ENCODE data around the gene IFITM5.

DNA sequence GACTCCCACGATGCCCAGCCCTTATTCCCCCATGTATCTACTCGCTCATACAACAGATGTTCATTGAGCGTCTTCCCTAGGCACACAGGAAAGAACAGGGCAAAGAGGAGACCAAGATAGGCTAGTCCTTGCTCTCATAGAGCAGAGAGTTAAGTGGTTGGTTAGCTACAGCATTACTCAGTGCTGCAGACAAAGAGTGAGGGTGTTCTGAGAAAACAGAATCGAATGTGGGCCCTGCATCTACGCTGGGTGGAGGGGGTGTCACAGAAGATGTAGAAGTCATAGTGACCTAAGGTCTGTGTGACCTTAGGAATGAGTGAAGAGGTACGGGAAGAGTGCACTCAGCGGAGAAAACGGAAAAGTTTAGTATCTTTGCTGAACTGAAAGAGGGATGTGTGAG lies 50.3 kb downstream of the IFITM5 start:
- no peak for TF ChIP-seq EZH2phosphoT487 (IDR thresholded peaks at IDR 0.05; ENCODE audit: borderline replicate concordance, low read length)
- TF ChIP-seq, protein P1, sequence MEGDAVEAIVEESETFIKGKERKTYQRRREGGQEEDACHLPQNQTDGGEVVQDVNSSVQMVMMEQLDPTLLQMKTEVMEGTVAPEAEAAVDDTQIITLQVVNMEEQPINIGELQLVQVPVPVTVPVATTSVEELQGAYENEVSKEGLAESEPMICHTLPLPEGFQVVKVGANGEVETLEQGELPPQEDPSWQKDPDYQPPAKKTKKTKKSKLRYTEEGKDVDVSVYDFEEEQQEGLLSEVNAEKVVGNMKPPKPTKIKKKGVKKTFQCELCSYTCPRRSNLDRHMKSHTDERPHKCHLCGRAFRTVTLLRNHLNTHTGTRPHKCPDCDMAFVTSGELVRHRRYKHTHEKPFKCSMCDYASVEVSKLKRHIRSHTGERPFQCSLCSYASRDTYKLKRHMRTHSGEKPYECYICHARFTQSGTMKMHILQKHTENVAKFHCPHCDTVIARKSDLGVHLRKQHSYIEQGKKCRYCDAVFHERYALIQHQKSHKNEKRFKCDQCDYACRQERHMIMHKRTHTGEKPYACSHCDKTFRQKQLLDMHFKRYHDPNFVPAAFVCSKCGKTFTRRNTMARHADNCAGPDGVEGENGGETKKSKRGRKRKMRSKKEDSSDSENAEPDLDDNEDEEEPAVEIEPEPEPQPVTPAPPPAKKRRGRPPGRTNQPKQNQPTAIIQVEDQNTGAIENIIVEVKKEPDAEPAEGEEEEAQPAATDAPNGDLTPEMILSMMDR (IDR thresholded peaks at IDR 0.05; ENCODE audit: low read depth, low read length, poor library complexity, severe bottlenecking): no peak

Measured in DOHH2 (cell line).